ENCODE results near the gene AEN.

The AEN gene

DNA sequence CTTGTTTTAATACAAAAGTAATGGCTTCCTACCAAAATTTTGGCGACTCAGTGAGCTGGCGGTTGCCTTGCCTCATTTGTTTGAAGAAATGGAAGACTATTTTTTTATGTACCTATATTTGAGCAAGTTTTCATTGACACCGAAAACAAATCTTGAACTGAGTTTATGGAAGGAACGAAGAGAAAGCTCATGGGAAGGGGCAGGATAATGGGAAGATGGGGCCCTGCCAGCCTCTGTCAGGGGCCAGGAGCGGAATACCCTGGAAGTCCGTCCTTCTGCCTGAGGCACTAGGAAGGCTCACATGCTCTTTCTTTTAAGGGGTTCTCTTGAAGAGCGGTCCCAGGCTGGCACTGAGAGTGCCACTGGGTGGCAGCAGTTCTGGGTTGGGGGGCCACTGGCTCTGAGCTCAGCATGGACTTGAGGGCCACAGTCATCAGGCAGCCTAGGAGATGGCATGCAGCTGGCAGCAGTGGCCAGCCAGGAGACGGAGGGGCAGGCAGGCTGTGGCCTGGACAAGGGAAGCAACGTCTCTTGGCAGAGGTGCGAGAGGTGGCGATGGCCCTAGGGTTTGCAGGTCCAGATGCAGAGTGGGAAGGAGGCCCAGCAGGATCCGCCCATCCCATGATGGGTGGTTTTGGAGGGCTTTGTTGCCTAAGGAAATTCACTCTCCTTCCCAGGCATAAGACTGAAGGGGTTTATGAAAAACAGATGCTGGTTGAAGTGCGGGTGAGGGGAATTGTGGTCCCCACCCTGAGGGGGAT is 59.3 kb downstream of the AEN start:
- Histone ChIP-seq H3K9ac (ENCODE audit: insufficient read length) (no peak overlapping the region), H3K36me3 (ENCODE audit: insufficient read depth, low read length) (no peaks in the 10 kb centered on the region), H3K27ac (no peak overlapping the region), H3K4me3 (peak overlapping the region; percentile 48), H3K9me3 (ENCODE audit: low read depth, low read length) (no peaks in the 10 kb centered on the region)
- peak; percentile 10 for DNase-seq (ENCODE audit: low read depth, low spot score)
- TF ChIP-seq POLR2AphosphoS5 (IDR thresholded peaks at IDR 0.05; ENCODE audit: borderline replicate concordance, low read depth, low read length) (no peak), EZH2 (IDR thresholded peaks at IDR 0.05) (no peak), FOXP2 (optimal IDR thresholded peaks at IDR 0.05; ENCODE audit: control extremely low read depth, extremely low read length, insufficient read depth) (no peak)

DNA sequence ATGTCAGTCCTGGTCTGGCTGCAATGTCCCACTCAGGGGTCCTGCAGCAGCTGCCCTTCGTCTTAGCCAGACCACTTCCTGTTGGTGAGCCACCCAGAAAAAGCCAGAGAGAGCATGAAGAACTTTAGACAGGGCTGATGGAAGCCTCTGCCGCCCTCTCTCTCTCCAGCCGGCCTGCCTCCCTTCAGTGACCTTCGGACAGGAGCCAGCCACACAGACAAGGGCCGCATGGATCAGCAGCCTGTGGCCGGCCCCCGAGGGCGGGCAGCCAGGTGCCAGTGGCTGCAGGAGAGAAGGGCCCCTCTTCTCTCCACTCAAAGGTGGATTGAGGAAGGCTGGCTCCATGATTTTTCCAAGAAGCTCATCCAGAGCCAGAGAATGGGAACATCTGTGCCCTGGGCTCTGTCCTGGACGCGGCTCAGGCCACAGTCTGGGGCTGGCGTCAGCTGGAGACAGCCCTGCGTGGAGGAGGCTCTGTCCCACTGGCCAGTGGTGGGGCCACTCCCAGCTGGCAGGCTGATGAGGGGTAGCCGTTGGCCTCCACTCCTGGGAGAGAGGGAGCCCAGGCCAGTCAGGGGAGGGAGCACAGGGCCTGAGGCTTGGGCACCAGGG is 60.6 kb downstream of the AEN start:
- no peak for TF ChIP-seq EZH2 (IDR thresholded peaks at IDR 0.05)
- no peak for TF ChIP-seq FOXP2 (optimal IDR thresholded peaks at IDR 0.05; ENCODE audit: control extremely low read depth, extremely low read length, insufficient read depth)
- TF ChIP-seq POLR2AphosphoS5 (IDR thresholded peaks at IDR 0.05; ENCODE audit: borderline replicate concordance, low read depth, low read length): no peak
- no peaks in the 10 kb centered on the region for H3K36me3 ChIP-seq (ENCODE audit: insufficient read depth, low read length)
- no peak for DNase-seq (ENCODE audit: low read depth, low spot score)
- H3K9me3 ChIP-seq (ENCODE audit: low read depth, low read length): no peaks in the 10 kb centered on the region
- no peak overlapping the region for H3K4me3 ChIP-seq
- H3K9ac ChIP-seq (ENCODE audit: insufficient read length): no peak overlapping the region
- no peak overlapping the region for H3K27ac ChIP-seq
